ENCODE data around the gene ZSWIM8. TPM values are rescaled to one million over a fixed set of nuclear protein-coding genes. Genes with fewer than 3 reads are reported as not detected.

Gene ZSWIM8
- total RNA-seq, 2 experiments from 2014 or later = 66.4 to 70.7 TPM

- no peak for TF ChIP-seq CTCF (IDR thresholded peaks at IDR 0.05)
- Histone ChIP-seq H3K27me3 (ENCODE audit: control insufficient read depth in 1 of 2, insufficient read depth in 2 of 2, low read length in 2 of 2) (no peaks in the 10 kb centered on the region), H3K36me3 (ENCODE audit: insufficient read depth, low read length) (peaks cover 80% of the 10 kb centered on the region), H3K4me3 (ENCODE audit: low read length) (no peak overlapping the region), H3K27ac (ENCODE audit: low read depth in 1 of 2, low read length in 2 of 2) (no peak overlapping the region), H3K9me3 (ENCODE audit: control insufficient read depth in 1 of 2, insufficient read depth in 1 of 2, low read length in 2 of 2) (no peaks in the 10 kb centered on the region), H3K4me1 (ENCODE audit: insufficient read depth, low read length) (no peaks in the 10 kb centered on the region)
- intact Hi-C loops (cut with DNase I, micrococcal nuclease) = loop anchor here in 1 of 2 experiments (10.0 kb wide), 1 partner anchor 325 kb away; the partner anchor contains the start of gene PPP3CB
- ATAC-seq (ENCODE audit: poor library complexity) (no peak), DNase-seq (no peak)
- Mint-ChIP-seq H3K4me3 (no peak overlapping the region), H3K9me3 (no peaks in the 10 kb centered on the region), H3K36me3 (ENCODE audit: low read depth) (peaks cover 76% of the 10 kb centered on the region), H3K27ac (peak overlapping the region; percentile 53), H3K4me1 (ENCODE audit: low read depth) (no peaks in the 10 kb centered on the region), H3K27me3 (no peaks in the 10 kb centered on the region)
- POLR2A ChIA-PET = no interaction called here
- CTCF ChIA-PET = interaction anchor here (1.4 kb wide), 1 partner anchor 60 kb away, joined by 3 read pairs; no protein-coding TSS in a partner anchor
Observed at GRCh38 chr10:73819513-73820093, 34.2 kb downstream of the ZSWIM8 start.

- TF ChIP-seq CTCF (IDR thresholded peaks at IDR 0.05) = no peak
- peaks cover 72% of the 10 kb centered on the region for H3K36me3 Mint-ChIP-seq (ENCODE audit: low read depth)
- no peaks in the 10 kb centered on the region for H3K4me1 Mint-ChIP-seq (ENCODE audit: low read depth)
- no peak overlapping the region for H3K4me3 Mint-ChIP-seq
- Histone ChIP-seq H3K4me1 (ENCODE audit: insufficient read depth, low read length) (no peaks in the 10 kb centered on the region), H3K4me3 (ENCODE audit: low read length) (no peak overlapping the region), H3K36me3 (ENCODE audit: insufficient read depth, low read length) (peaks cover 80% of the 10 kb centered on the region), H3K27me3 (ENCODE audit: control insufficient read depth in 1 of 2, insufficient read depth in 2 of 2, low read length in 2 of 2) (no peaks in the 10 kb centered on the region), H3K27ac (ENCODE audit: low read depth in 1 of 2, low read length in 2 of 2) (no peak overlapping the region), H3K9me3 (ENCODE audit: control insufficient read depth in 1 of 2, insufficient read depth in 1 of 2, low read length in 2 of 2) (no peaks in the 10 kb centered on the region)
- ATAC-seq (ENCODE audit: poor library complexity) (no peak), DNase-seq (no peak)
- intact Hi-C loops (cut with DNase I, micrococcal nuclease) = no loop called here
- no peaks in the 10 kb centered on the region for H3K27me3 Mint-ChIP-seq
- no peaks in the 10 kb centered on the region for H3K9me3 Mint-ChIP-seq
- H3K27ac Mint-ChIP-seq = no peak overlapping the region
- CTCF ChIA-PET = no interaction called here
- POLR2A ChIA-PET = interaction anchor here (0.6 kb wide), 1 partner anchor 203 kb away, joined by 3 read pairs; no protein-coding TSS in a partner anchor
Observed at GRCh38 chr10:73823391-73823790, 38.0 kb downstream of the ZSWIM8 start.

GRCh38 chr10:73824146-73824725 is 38.8 kb downstream of the ZSWIM8 start:
- Histone ChIP-seq H3K9me3 (ENCODE audit: control insufficient read depth in 1 of 2, insufficient read depth in 1 of 2, low read length in 2 of 2) (no peaks in the 10 kb centered on the region), H3K4me3 (ENCODE audit: low read length) (no peak overlapping the region), H3K36me3 (ENCODE audit: insufficient read depth, low read length) (peaks cover 78% of the 10 kb centered on the region), H3K27me3 (ENCODE audit: control insufficient read depth in 1 of 2, insufficient read depth in 2 of 2, low read length in 2 of 2) (no peaks in the 10 kb centered on the region), H3K27ac (ENCODE audit: low read depth in 1 of 2, low read length in 2 of 2) (no peak overlapping the region), H3K4me1 (ENCODE audit: insufficient read depth, low read length) (no peaks in the 10 kb centered on the region)
- no peak for DNase-seq
- TF ChIP-seq CTCF (IDR thresholded peaks at IDR 0.05) = no peak
- ATAC-seq (ENCODE audit: poor library complexity) = no peak
- ChIA-PET CTCF (no interaction called here), POLR2A (no interaction called here)
- intact Hi-C loops (cut with DNase I, micrococcal nuclease) = no loop called here
- Mint-ChIP-seq H3K4me1 (ENCODE audit: low read depth) (no peaks in the 10 kb centered on the region), H3K27ac (no peak overlapping the region), H3K36me3 (ENCODE audit: low read depth) (peaks cover 68% of the 10 kb centered on the region), H3K4me3 (no peak overlapping the region), H3K9me3 (no peaks in the 10 kb centered on the region), H3K27me3 (no peaks in the 10 kb centered on the region)
